ENCODE data around the gene EME2.
"Not testable (repeated sequence)": the region's sequence is repeated elsewhere in the genome, so short reads cannot be mapped to it uniquely, and the experiment has no call there.

Gene EME2

GRCh38 chr16:1772362-1772907 lies at the start of gene EME2:
Gene EME2, plus strand, starts transcription at chr16:1772810. Its CDS starts 418 bp downstream, at chr16:1773228.
- DNase-seq (ENCODE audit: low spot score) = no peak

GRCh38 chr16:1723450-1724147 lies 49.0 kb upstream of the EME2 start:
- peak; percentile 77 for DNase-seq (ENCODE audit: low spot score)

GRCh38 chr16:1724491-1724890 lies 48.1 kb upstream of the EME2 start:
- DNase-seq (ENCODE audit: low spot score) = peak; percentile 12

- no peak for DNase-seq (ENCODE audit: low spot score)
These were observed 45.7 kb upstream of the EME2 start for GRCh38 chr16:1726661-1727502.

- no peak for DNase-seq (ENCODE audit: low spot score)
These were observed 44.7 kb upstream of the EME2 start for GRCh38 chr16:1727651-1728624.

- DNase-seq (ENCODE audit: low spot score) = no peak
These were observed 43.6 kb upstream of the EME2 start for GRCh38 chr16:1729026-1729425.

GRCh38 chr16:1729445-1729844 lies 43.2 kb upstream of the EME2 start:
- DNase-seq (ENCODE audit: low spot score) = no peak

GRCh38 chr16:1731073-1731472 lies 41.5 kb upstream of the EME2 start:
- no peak for DNase-seq (ENCODE audit: low spot score)

GRCh38 chr16:1731603-1732002 lies 41.0 kb upstream of the EME2 start:
- DNase-seq (ENCODE audit: low spot score) = no peak

GRCh38 chr16:1732071-1732470 lies 40.5 kb upstream of the EME2 start:
- no peak for DNase-seq (ENCODE audit: low spot score)

GRCh38 chr16:1732551-1732987 lies 40.0 kb upstream of the EME2 start:
- not testable (repeated sequence) for DNase-seq (ENCODE audit: low spot score)

GRCh38 chr16:1734123-1734522 lies 38.5 kb upstream of the EME2 start:
- DNase-seq (ENCODE audit: low spot score) = no peak

- DNase-seq (ENCODE audit: low spot score) = no peak
These were observed 37.8 kb upstream of the EME2 start for GRCh38 chr16:1734816-1735215.

GRCh38 chr16:1740234-1740633 lies 32.4 kb upstream of the EME2 start:
- no peak for DNase-seq (ENCODE audit: low spot score)

GRCh38 chr16:1740781-1741490 lies 31.7 kb upstream of the EME2 start:
- no peak for DNase-seq (ENCODE audit: low spot score)

- no peak for DNase-seq (ENCODE audit: low spot score)
These were observed 31.0 kb upstream of the EME2 start for GRCh38 chr16:1741553-1742165.

- DNase-seq (ENCODE audit: low spot score) = no peak
These were observed 29.0 kb upstream of the EME2 start for GRCh38 chr16:1743376-1744337.

GRCh38 chr16:1744338-1744840 lies 28.2 kb upstream of the EME2 start:
- no peak for DNase-seq (ENCODE audit: low spot score)

- DNase-seq (ENCODE audit: low spot score) = no peak
These were observed 27.3 kb upstream of the EME2 start for GRCh38 chr16:1745181-1745899.

Data from D341Med (cell line).